ELR (cell line): ENCODE measurements around the gene GPR153.

Experiments
- DNase-seq: peaks from one replicate; pipeline ENCODE4 v3.0.0-alpha.2; 2015; ENCODE audit warnings: low read depth

The GPR153 gene

DNA sequence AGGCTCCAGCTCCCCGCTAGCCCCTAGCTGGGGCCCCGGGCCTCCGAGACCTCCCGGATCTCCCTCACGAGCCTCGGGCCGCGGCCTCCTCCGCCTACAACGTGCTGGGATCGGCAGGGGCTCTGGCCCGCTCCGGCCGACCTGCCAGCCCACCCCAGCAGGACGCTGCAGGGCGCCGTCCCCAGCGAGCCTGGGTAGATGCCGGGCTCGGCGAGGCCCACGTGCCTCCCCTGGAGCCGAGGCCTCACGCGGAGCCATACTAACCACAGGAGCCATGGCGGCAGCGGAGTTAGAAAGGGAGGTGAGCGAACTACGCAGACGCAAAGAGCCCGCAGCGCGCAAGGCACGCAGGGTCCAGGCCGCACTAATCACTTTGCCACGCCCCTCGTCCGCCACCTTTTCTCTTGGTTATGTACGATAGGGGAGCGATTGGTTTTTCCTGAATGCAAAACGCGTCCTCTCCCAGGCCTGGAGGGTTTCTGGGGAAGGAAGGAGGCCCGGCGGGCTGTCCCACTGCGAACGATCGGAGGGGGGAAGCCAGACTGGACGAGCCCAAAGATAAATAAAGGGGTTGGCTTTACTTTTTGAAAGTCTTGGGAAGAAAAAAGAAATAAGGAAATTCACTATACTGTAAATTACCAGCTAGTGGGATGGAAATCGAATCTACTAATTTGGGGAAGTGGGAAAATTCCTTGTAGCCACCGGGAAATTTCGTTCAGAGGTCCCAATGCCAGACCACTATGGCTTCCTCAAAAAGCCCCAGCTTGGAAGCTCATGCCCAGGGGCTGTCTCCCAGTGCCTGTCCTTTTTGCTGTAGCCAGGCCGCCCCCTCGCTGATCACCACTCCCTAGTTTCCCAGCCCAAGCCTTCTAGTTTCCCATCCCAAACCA is 61.4 kb downstream of the GPR153 start, which contains the start of gene RPL22:
Gene RPL22, minus strand, starts transcription at position 298 of the 890 bp plus-strand sequence. Its CDS starts 22 bp downstream, at position 276.
- DNase-seq: peak; percentile 99

DNA sequence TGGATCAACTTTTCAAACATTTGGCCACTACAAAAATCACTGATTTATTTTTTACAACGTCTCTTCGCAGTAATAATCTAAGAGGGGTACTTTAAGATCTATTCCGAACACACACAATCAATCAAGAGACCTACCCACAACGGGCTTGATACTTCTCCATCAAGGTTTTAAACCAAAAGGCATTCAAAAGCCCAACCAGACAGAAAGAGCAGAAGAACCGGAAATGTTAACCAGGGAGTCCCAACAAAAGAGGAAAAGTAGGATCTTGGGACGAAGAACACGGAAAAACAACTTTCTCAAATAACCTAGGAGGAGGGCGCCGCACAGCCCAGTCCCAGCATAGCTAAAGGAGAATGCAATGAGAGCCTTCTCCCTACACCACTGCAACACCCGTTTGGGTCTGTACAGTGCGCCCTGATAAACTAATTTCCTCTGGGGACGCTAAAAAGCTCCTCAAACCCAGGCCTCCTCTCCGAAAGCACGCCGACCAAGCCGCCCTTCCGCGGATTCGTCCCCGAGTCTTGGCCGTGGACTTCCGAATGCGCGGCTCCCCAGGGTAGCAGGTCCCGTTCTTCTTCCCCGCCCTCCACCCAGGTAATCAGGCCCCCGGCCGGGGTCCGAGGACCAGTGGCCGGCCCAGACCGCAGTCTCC is 62.1 kb downstream of the GPR153 start:
- no peak for DNase-seq

DNA sequence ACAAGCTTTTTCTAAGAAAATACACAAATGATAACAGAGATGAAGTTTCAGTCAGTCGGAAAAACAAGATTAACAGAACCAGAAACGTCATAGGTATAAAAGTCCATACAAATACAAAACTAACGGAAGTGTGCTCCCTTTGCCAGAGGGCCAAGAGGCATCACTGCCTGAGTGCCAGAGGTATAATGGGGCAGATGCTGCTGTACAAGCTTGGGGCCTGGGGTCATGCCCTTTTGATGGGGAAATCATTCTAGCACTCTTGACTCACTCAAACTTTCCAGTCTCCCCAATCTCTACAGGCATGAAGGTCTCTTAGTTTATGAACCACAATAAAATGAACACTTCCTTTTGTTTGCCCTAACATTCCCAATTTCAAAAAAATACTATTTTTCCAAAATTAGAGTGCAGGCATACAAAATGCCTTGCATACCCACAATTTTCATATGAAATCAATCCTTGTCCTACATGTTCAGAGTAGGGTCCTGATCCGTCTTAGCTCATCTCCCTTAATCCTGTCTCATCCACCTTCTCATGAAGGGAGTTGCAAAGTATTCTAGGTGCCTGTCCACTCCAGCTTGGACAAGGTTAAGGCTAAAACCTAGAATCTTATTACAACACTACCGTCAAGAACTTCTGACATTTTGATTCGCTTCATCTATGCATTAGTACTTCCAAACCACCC is 63.0 kb downstream of the GPR153 start:
- DNase-seq: no peak
